Activated naive CD8-positive, alpha-beta T cell treated with anti-CD3 and anti-CD28 coated beads, Interleukin-2, amount 50 U/mL, for 16 hours (primary cell): Measurements from ENCODE around the gene MT1B.
"Not testable (repeated sequence)": the region's sequence is repeated elsewhere in the genome, so short reads cannot be mapped to it uniquely, and the experiment has no call there.

Experiments used
- DNase-seq: peaks from one replicate; pipeline ENCODE4 v3.0.0-alpha.2; 2020; ENCODE audit warnings: low read depth, low spot score

Gene MT1B

GRCh38 chr16:56620339-56620897, 31.3 kb upstream of the MT1B start:
- no peak for DNase-seq

GRCh38 chr16:56621665-56622445, 29.8 kb upstream of the MT1B start:
- not testable (repeated sequence) for DNase-seq

GRCh38 chr16:56623184-56623583, 28.5 kb upstream of the MT1B start:
- not testable (repeated sequence) for DNase-seq

GRCh38 chr16:56623637-56624036, 28.0 kb upstream of the MT1B start:
- DNase-seq: no peak

- DNase-seq: no peak
Observed at GRCh38 chr16:56625140-56625942, 26.3 kb upstream of the MT1B start, which contains the start of gene MT1E. Gene MT1E (plus strand): TSS chr16:56625781. CDS start chr16:56625852, 71 bp downstream.

GRCh38 chr16:56625943-56626654, 25.6 kb upstream of the MT1B start:
- no peak for DNase-seq

GRCh38 chr16:56626685-56627084, 25.0 kb upstream of the MT1B start:
- DNase-seq: no peak

- DNase-seq: no peak
Observed at GRCh38 chr16:56628486-56629350, 23.0 kb upstream of the MT1B start.

GRCh38 chr16:56629531-56629930, 22.2 kb upstream of the MT1B start:
- DNase-seq: no peak

- no peak for DNase-seq
Observed at GRCh38 chr16:56630134-56630533, 21.6 kb upstream of the MT1B start.

- DNase-seq: no peak
Observed at GRCh38 chr16:56631197-56631596, 20.5 kb upstream of the MT1B start.

- no peak for DNase-seq
Observed at GRCh38 chr16:56631832-56632155, 19.9 kb upstream of the MT1B start.

GRCh38 chr16:56632156-56632847, 19.4 kb upstream of the MT1B start, which contains the start of gene MT1M:
Gene MT1M (plus strand): TSS chr16:56632659. CDS start chr16:56632732, 73 bp downstream.
- no peak for DNase-seq

GRCh38 chr16:56632848-56633365, 18.8 kb upstream of the MT1B start:
- DNase-seq: no peak

- DNase-seq: no peak
Observed at GRCh38 chr16:56633535-56633934, 18.2 kb upstream of the MT1B start.

GRCh38 chr16:56634715-56635440, 16.8 kb upstream of the MT1B start:
- no peak for DNase-seq

- DNase-seq: no peak
Observed at GRCh38 chr16:56635441-56635967, 16.2 kb upstream of the MT1B start.

GRCh38 chr16:56636616-56637413, 14.9 kb upstream of the MT1B start:
- DNase-seq: no peak
